ENCODE measurements around the gene CDK2. TPM values are rescaled to one million over a fixed set of nuclear protein-coding genes. Genes with fewer than 3 reads are reported as not detected.
A peak's percentile ranks its signal among the peaks of the same experiment; 100 is the strongest.
"Not testable (repeated sequence)": the region's sequence is repeated elsewhere in the genome, so short reads cannot be mapped to it uniquely, and the experiment has no call there.

The CDK2 gene
- total RNA-seq (2021; fragmentation: NEBNext Ultra II Directional; extraction: Animal tissue kit (Norgen Biotek cat#: 25700)), result 10 to 100 TPM; 27.1 to 61.0 (median 53.9) TPM
- long read RNA-seq, transcript CDK2-201 (7 exons, 2,296 nt), result major isoform, 19 of 26 reads
- long read RNA-seq, partial matches to known transcripts, result 0 of 26 reads
- long read RNA-seq, other reads (novel, unspliced or antisense), result 5 of 26 reads

- H3K27me3 Mint-ChIP-seq (ENCODE audit: insufficient read depth), result no peaks in the 10 kb centered on the region; the same call in 1 of the 2 replicates
- H3K4me1 Mint-ChIP-seq (ENCODE audit: low read depth), result peaks cover 41% of the 10 kb centered on the region
- H3K9me3 Mint-ChIP-seq, result no peaks in the 10 kb centered on the region
- peak within 1 kb of the TSS; percentile 97 for H3K4me3 Mint-ChIP-seq
- H3K27ac Mint-ChIP-seq, result peak within 1 kb of the TSS; percentile 91
- no peak for TF ChIP-seq CTCF (IDR thresholded peaks at IDR 0.05)
- H3K36me3 Mint-ChIP-seq (ENCODE audit: low read depth), result peaks cover 13% of the 10 kb centered on the region
- DNase-seq, result peak; percentile 60
These were observed at the start of gene CDK2 for GRCh38 chr12:55966408-55967281. Gene CDK2 (plus strand): TSS chr12:55966830. CDS start chr12:55967009, 179 bp downstream.

- Mint-ChIP-seq H3K4me1 (ENCODE audit: low read depth) (peaks cover 37% of the 10 kb centered on the region), H3K36me3 (ENCODE audit: low read depth) (peaks cover 20% of the 10 kb centered on the region), H3K27ac (peak overlapping the region; percentile 70)
These were observed 47.6 kb upstream of the CDK2 start for GRCh38 chr12:55919032-55919431.

GRCh38 chr12:55922126-55922525 lies 44.5 kb upstream of the CDK2 start:
- H3K4me3 Mint-ChIP-seq, result no peak overlapping the region
- H3K27ac Mint-ChIP-seq, result no peak overlapping the region; the same call in 1 of the 2 replicates
- H3K4me1 Mint-ChIP-seq (ENCODE audit: low read depth), result peaks cover 38% of the 10 kb centered on the region
- TF ChIP-seq CTCF (IDR thresholded peaks at IDR 0.05), result no peak
- H3K9me3 Mint-ChIP-seq, result no peaks in the 10 kb centered on the region
- peaks cover 1% of the 10 kb centered on the region; the same call in 1 of the 2 replicates for H3K27me3 Mint-ChIP-seq (ENCODE audit: insufficient read depth)
- no peak for DNase-seq
- peaks cover 19% of the 10 kb centered on the region for H3K36me3 Mint-ChIP-seq (ENCODE audit: low read depth)

More at GRCh38 chr12:55919032-55919431, 47.6 kb upstream of the CDK2 start:
- not testable (repeated sequence) for H3K27me3 Mint-ChIP-seq (ENCODE audit: insufficient read depth); H3K4me3 Mint-ChIP-seq; H3K9me3 Mint-ChIP-seq
- DNase-seq, result peak; percentile 63

- 0 out of 2 replicates have a peak overlapping the region, but pooled peaks have one; percentile 43 for H3K27ac Mint-ChIP-seq
- H3K4me1 Mint-ChIP-seq (ENCODE audit: low read depth), result peaks cover 42% of the 10 kb centered on the region
- peaks cover 21% of the 10 kb centered on the region for H3K36me3 Mint-ChIP-seq (ENCODE audit: low read depth)
- not testable (repeated sequence) for H3K4me3 Mint-ChIP-seq; H3K27me3 Mint-ChIP-seq (ENCODE audit: insufficient read depth); DNase-seq; H3K9me3 Mint-ChIP-seq
These were observed 43.0 kb upstream of the CDK2 start for GRCh38 chr12:55923648-55924047.

GRCh38 chr12:55925371-55925770 lies 41.3 kb upstream of the CDK2 start:
- TF ChIP-seq CTCF (IDR thresholded peaks at IDR 0.05), result no peak
- Mint-ChIP-seq H3K4me3 (peak overlapping the region; percentile 99), H3K27me3 (ENCODE audit: insufficient read depth) (peaks cover 1% of the 10 kb centered on the region; the same call in 1 of the 2 replicates), H3K4me1 (ENCODE audit: low read depth) (peaks cover 39% of the 10 kb centered on the region), H3K36me3 (ENCODE audit: low read depth) (peaks cover 21% of the 10 kb centered on the region), H3K27ac (peak overlapping the region; percentile 99), H3K9me3 (no peaks in the 10 kb centered on the region)
- no peak for DNase-seq

GRCh38 chr12:55925870-55926737 lies 40.5 kb upstream of the CDK2 start:
- Mint-ChIP-seq H3K27me3 (ENCODE audit: insufficient read depth) (peaks cover 1% of the 10 kb centered on the region), H3K36me3 (ENCODE audit: low read depth) (peaks cover 21% of the 10 kb centered on the region), H3K4me1 (ENCODE audit: low read depth) (peaks cover 47% of the 10 kb centered on the region), H3K4me3 (peak overlapping the region; percentile 99), H3K9me3 (no peaks in the 10 kb centered on the region), H3K27ac (peak overlapping the region; percentile 99)
- TF ChIP-seq CTCF (IDR thresholded peaks at IDR 0.05), result no peak
- DNase-seq, result no peak
